LNCAP (cell line): ENCODE measurements around the gene CACNA1C.

ENCODE experiments used
- TF ChIP-seq, protein P1 (sequence below): fragments of 450-650 bp; IDR thresholded peaks from 2 replicates; pipeline ENCODE4 v1.5.1; 2017; ENCODE audit warnings: mild to moderate bottlenecking

The CACNA1C gene

DNA sequence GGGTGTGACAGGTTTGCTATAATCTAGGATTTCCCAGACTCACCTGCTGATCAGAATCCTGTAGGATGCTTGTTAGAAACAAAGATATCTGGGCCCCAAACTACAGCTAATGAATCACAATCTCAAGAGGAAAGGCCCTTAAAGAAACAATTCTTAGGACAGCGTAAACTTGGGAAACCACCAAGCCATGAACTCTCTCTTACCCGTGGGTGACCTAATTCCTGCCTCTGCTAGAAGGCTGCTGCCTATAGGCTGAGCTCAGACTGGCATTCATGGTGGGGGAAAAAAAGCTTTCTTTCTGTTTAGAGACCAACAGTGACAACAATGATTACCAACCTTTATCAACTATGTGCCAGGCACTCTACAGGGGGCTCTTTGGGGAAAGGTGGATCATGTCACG is 528.0 kb downstream of the CACNA1C start:
- TF ChIP-seq, protein P1, sequence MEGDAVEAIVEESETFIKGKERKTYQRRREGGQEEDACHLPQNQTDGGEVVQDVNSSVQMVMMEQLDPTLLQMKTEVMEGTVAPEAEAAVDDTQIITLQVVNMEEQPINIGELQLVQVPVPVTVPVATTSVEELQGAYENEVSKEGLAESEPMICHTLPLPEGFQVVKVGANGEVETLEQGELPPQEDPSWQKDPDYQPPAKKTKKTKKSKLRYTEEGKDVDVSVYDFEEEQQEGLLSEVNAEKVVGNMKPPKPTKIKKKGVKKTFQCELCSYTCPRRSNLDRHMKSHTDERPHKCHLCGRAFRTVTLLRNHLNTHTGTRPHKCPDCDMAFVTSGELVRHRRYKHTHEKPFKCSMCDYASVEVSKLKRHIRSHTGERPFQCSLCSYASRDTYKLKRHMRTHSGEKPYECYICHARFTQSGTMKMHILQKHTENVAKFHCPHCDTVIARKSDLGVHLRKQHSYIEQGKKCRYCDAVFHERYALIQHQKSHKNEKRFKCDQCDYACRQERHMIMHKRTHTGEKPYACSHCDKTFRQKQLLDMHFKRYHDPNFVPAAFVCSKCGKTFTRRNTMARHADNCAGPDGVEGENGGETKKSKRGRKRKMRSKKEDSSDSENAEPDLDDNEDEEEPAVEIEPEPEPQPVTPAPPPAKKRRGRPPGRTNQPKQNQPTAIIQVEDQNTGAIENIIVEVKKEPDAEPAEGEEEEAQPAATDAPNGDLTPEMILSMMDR: no peak

GRCh38 chr12:2581293-2582045 is 528.7 kb downstream of the CACNA1C start:
- TF ChIP-seq, protein P1: no peak

DNA sequence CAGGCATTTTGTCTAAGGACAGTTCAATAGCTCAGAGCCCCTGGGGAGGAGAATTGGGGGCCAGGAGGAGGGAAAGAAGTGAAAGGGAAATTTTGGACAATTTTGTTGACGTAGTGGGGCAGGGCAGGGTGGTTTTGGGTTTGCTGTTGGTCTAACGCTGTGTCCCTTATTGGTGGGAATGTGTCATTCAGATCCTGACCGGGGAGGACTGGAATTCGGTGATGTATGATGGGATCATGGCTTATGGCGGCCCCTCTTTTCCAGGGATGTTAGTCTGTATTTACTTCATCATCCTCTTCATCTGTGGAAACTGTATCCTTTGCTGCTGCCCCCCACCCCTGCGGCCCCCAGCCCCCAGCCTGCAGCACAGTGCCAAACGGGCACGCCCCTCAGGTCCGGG is 529.8 kb downstream of the CACNA1C start:
- TF ChIP-seq, protein P1: no peak

- TF ChIP-seq, protein P1: peak; percentile 92
These were observed 530.3 kb downstream of the CACNA1C start for GRCh38 chr12:2583091-2583497.

DNA sequence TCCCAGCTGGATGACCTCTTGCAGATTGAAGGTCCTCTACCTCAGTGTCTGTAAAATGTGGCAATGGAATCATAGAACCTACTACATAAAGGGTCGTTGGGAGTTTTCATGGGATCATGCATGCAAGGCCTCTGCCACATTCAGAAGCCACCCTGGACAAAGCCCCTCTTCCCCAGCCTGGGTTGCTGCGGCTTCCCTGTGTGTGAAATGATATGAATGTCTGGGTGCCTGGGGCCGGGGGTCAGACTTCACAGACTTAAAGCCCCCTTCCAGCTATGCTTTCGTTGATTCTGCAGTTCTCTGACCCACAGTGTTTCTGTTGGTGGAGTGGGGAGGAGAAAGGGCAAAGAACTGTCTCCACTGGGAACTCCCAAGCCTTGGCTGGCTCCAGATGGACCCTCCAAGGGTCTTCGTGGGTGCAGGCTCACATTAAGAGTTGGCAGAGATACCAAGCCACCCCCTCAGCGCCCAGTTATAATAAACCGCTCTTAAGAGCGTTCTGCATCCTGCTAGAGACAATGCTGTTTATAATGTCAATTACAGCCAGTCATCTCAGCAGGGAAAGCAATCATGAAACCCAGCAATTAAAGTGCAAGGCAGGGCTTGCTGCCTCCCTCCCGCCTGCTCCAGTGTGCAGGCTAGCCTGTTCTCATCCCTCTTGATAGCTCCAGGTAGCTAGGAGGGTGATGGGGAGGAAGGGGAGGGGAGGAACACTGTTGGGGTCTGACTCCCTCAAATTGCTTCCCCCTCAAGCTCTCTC is 531.0 kb downstream of the CACNA1C start:
- TF ChIP-seq, protein P1: no peak

DNA sequence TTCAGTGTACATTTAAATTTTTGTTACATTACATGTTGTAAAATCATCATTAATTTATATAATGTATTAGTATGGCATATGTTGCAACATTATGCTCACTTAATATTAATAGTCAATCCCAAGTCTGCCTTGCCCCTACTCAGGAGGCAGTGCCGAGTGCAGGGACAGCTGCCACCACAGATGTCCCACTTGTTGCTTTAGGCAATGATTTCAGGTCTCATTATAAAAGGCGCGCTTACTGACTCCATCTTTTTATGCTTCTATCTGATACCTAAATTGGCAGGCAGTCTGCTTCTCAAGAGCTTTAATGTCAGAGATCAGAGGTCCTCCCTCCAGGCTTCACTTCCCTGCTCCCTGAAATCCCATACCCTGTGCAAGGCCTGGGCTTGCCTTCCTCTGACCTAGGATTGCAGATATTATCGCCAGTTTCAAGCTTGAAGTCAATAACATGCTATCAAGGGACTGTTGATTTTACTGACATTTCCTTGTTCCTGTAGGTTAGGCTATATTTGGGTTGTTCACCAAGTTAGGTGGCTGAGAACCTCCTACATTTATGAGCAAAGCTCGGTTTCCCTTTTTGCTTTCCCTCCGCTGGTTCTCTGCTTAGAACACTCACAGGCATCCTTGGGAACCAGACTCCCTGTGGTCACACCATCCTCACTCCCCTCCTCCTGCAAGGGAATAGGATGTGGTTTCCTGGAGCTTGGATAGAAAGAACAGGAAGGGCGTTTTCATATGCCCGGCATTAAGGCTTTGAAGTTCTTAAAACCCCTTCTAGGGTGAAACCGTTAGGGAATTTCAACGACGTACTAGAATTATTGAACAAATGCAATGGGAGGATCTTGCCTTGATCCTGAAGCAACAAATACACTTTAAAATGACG is 533.6 kb downstream of the CACNA1C start:
- TF ChIP-seq, protein P1: no peak

DNA sequence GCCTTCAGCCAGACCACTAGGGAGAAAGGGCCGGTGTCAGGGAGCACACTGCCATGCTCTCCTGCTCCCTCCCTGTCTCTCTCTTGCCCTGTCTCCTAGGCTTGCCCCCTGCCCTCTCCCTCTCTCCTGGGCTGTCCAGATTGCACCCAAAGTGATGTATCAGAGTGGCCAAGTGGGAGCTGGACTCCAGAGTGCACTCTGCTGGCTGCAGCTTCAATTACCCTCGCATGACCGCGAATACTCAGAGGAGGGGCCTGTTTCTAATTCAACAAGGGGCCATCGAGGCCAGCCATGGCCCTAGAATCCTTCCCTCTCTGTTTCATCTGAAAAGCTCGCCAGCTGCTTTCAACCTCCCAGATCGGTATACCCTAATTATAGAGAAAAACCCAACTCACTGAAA is 535.6 kb downstream of the CACNA1C start:
- TF ChIP-seq, protein P1: no peak
